ENCODE data around the gene HDHD5.
A peak's percentile ranks its signal among the peaks of the same experiment; 100 is the strongest.

GRCh38 chr22:17172029-17172833, 13.2 kb upstream of the HDHD5 start:
- TF ChIP-seq CTCF (IDR thresholded peaks at IDR 0.05) (peak; percentile 71; the same call in 1 of the 2 replicates), POLR2AphosphoS5 (IDR thresholded peaks at IDR 0.05; ENCODE audit: low read depth, low read length) (no peak), SIN3A (IDR thresholded peaks at IDR 0.05; ENCODE audit: borderline replicate concordance, insufficient read depth, low read depth, low read length) (no peak)
- TF ChIP-seq, protein P1, sequence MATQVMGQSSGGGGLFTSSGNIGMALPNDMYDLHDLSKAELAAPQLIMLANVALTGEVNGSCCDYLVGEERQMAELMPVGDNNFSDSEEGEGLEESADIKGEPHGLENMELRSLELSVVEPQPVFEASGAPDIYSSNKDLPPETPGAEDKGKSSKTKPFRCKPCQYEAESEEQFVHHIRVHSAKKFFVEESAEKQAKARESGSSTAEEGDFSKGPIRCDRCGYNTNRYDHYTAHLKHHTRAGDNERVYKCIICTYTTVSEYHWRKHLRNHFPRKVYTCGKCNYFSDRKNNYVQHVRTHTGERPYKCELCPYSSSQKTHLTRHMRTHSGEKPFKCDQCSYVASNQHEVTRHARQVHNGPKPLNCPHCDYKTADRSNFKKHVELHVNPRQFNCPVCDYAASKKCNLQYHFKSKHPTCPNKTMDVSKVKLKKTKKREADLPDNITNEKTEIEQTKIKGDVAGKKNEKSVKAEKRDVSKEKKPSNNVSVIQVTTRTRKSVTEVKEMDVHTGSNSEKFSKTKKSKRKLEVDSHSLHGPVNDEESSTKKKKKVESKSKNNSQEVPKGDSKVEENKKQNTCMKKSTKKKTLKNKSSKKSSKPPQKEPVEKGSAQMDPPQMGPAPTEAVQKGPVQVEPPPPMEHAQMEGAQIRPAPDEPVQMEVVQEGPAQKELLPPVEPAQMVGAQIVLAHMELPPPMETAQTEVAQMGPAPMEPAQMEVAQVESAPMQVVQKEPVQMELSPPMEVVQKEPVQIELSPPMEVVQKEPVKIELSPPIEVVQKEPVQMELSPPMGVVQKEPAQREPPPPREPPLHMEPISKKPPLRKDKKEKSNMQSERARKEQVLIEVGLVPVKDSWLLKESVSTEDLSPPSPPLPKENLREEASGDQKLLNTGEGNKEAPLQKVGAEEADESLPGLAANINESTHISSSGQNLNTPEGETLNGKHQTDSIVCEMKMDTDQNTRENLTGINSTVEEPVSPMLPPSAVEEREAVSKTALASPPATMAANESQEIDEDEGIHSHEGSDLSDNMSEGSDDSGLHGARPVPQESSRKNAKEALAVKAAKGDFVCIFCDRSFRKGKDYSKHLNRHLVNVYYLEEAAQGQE (IDR thresholded peaks at IDR 0.05; ENCODE audit: insufficient read depth in 1 of 2, low read depth in 2 of 2, low read length in 1 of 2): no peak

Measured in Panc1 (cell line).